Esophagus muscularis mucosa (tissue), 4 donors: Measurements from ENCODE around the gene LRAT. TPM values are rescaled to one million over a fixed set of nuclear protein-coding genes. Genes with fewer than 3 reads are reported as not detected.
A peak's percentile ranks its signal among the peaks of the same experiment; 100 is the strongest.

Experiments used
- DNase-seq: peaks from one replicate; pipeline ENCODE4 v3.0.0-alpha.2; 2017; ENCODE audit errors: extremely low spot score
- H3K27ac ChIP-seq, 4 donors: fragments of 200-600 bp; sonication (generic); replicated peaks in 1 of 4; 1 replicate in 3 of 4; 2 replicates in 1 of 4; pipeline ENCODE4 v1.5.1; 2016 to 2019; ENCODE audit warnings: mild to moderate bottlenecking in 1 of 4
- H3K27me3 ChIP-seq, 4 donors: fragments of 200-600 bp; sonication (generic); one replicate each; pipeline versions ENCODE4 v1.5.1 to v1.6.0; 2016 to 2019
- H3K36me3 ChIP-seq, 4 donors: fragments of 200-600 bp; sonication (generic); one replicate each; pipeline ENCODE4 v1.5.1; 2016 to 2019
- H3K4me1 ChIP-seq, 4 donors: fragments of 200-600 bp; sonication (generic); one replicate each; pipeline ENCODE4 v1.5.1; 2016 to 2019
- H3K4me3 ChIP-seq, 4 donors: fragments of 200-600 bp; sonication (generic); 1 replicate in 2 of 4; 2 replicates in 2 of 4; pipeline ENCODE4 v1.5.1; 2016 to 2019; ENCODE audit warnings: mild to moderate bottlenecking in 4 of 4, moderate library complexity in 1 of 4
- H3K9me3 ChIP-seq, 4 donors: fragments of 200-600 bp; sonication (generic); 1 replicate in 3 of 4; 2 replicates in 1 of 4; pipeline ENCODE4 v1.5.1; 2016 to 2019
- EP300 ChIP-seq: sonication (generic); formaldehyde crosslinking; IDR thresholded peaks from one replicate; pipeline ENCODE4 v1.6.1; 2017; ENCODE audit warnings: antibody characterized with exemption
- POLR2A ChIP-seq: fragments of 450-650 bp; IDR thresholded peaks from one replicate; pipeline ENCODE4 v1.6.1; 2017; ENCODE audit warnings: antibody characterized with exemption, moderate library complexity, mild to moderate bottlenecking, low read depth
- POLR2AphosphoS5 ChIP-seq, 2 donors: sonication (generic); formaldehyde crosslinking; IDR thresholded peaks; one replicate each; pipeline ENCODE4 v1.6.1; 2017; ENCODE audit warnings: antibody characterized with exemption in 2 of 2
- WGBS: methylation state at CpG from one replicate; pipeline ENCODE4 v1.1.5; 2018; 5-methylcytosine and 5-hydroxymethylcytosine counted together
- intact Hi-C: fragments of 100-400 bp; cut with DNase I; formaldehyde crosslinking; loops from one replicate; pipeline ENCODE4 v1.15.1; 2023
- small RNA-seq, 3 donors: library from RNA; depleted of rRNA; stranded (forward); fragments of <200 nt; gene quantifications; one replicate each; pipeline ENCODE3, GENCODE V24; 2016
- total RNA-seq, 4 donors: library from RNA; depleted of rRNA; stranded (reverse); fragments of >200 nt; gene quantifications; one replicate each; pipeline versions ENCODE4 v1.1.0 to v1.2.1, GENCODE V29; 2016
- TF ChIP-seq, protein P1 (sequence below), 3 experiments: fragments of 200-600 bp in 2 of 3; fragments of 450-650 bp in 1 of 3; sonication (generic) in 2 of 3; IDR thresholded peaks; one replicate each; pipeline ENCODE4 v1.5.1; 2017 to 2019; ENCODE audit warnings: antibody characterized with exemption in 3 of 3, mild to moderate bottlenecking in 2 of 3, moderate library complexity in 1 of 3

Gene LRAT
- total RNA-seq, 4 donors from 2014 or later, result 0.19 to 0.83 (median 0.39) TPM

GRCh38 chr4:154779362-154779947 is 35.7 kb downstream of the LRAT start:
- Histone ChIP-seq H3K4me1 (no peaks in the 10 kb centered on the region), H3K4me3 (no peak overlapping the region), H3K27me3 (peaks cover 0 to 14% (median 3%) of the 10 kb centered on the region in 4 donors), H3K27ac (no peak overlapping the region), H3K9me3 (no peaks in the 10 kb centered on the region), H3K36me3 (no peaks in the 10 kb centered on the region)
- DNase-seq, result no peak
- intact Hi-C loops, result loop anchor here (5.0 kb wide), 1 partner anchor 227 kb away; the partner anchor contains the start of gene PLRG1
- TF ChIP-seq, protein P1, sequence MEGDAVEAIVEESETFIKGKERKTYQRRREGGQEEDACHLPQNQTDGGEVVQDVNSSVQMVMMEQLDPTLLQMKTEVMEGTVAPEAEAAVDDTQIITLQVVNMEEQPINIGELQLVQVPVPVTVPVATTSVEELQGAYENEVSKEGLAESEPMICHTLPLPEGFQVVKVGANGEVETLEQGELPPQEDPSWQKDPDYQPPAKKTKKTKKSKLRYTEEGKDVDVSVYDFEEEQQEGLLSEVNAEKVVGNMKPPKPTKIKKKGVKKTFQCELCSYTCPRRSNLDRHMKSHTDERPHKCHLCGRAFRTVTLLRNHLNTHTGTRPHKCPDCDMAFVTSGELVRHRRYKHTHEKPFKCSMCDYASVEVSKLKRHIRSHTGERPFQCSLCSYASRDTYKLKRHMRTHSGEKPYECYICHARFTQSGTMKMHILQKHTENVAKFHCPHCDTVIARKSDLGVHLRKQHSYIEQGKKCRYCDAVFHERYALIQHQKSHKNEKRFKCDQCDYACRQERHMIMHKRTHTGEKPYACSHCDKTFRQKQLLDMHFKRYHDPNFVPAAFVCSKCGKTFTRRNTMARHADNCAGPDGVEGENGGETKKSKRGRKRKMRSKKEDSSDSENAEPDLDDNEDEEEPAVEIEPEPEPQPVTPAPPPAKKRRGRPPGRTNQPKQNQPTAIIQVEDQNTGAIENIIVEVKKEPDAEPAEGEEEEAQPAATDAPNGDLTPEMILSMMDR (IDR thresholded peaks at IDR 0.05), result peak; percentile 33 to 61 (median 46)
- TF ChIP-seq POLR2AphosphoS5 (IDR thresholded peaks at IDR 0.05) (no peak), POLR2A (no peak)
- WGBS, result 46% methylated on average over 3 of the region's 3 CpGs

DNA sequence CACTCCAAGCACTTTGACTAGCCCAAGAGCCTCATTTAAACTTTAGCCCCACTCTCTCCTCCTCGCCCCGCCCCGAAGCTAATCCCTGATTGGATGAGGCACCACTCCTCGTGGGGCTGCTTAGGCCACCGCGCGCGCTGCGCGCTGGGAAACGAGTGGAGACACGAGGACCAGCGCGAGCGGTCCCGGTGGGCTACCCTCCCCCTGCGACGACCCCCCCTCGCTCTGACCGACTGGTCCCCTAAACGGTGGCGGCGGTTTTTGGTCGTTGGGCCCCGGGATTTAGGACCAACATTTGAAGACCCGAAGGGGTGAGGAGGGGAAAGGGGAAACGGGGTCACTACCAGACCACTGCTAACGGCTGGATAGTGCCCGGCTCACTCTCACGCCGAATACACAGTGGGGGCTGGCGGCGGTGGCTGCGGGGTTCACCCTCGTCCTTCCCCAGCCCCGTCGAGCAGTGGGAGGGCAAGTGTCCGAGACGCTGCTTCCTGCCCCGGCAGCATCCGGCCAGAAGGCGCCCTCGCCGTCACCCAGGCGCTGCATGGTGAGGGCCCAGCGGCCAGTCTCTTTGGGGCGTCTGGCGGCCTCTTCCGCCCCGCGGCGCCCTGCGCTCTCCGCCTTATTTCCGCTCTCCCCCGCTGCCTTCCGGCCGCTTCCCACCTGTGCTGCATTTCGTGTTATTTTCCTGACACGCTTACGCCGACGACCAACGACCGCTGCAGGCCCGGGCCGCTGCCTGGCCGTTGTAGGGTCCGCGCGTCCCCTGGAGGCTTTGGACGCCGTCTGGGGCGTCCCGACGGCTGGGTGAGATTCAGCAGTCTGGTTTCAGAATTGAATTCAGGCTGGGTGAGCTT is 37.6 kb downstream of the LRAT start, which contains the start of gene RBM46:
Gene RBM46 (plus strand): TSS at position 147 of the 857 bp plus-strand sequence. CDS start 15,481 bp downstream, outside the sequence.
- Histone ChIP-seq H3K4me3 (no peak within 1 kb of the TSS), H3K9me3 (no peaks in the 10 kb centered on the region), H3K36me3 (no peaks in the 10 kb centered on the region), H3K27me3 (peaks cover 0 to 14% (median 3%) of the 10 kb centered on the region in 4 donors), H3K27ac (no peak within 1 kb of the TSS), H3K4me1 (no peaks in the 10 kb centered on the region)
- WGBS, result 86% methylated on average over 63 of the region's 76 CpGs
- intact Hi-C loops, result no loop called here
- TF ChIP-seq EP300, result no peak
- DNase-seq, result no peak

DNA sequence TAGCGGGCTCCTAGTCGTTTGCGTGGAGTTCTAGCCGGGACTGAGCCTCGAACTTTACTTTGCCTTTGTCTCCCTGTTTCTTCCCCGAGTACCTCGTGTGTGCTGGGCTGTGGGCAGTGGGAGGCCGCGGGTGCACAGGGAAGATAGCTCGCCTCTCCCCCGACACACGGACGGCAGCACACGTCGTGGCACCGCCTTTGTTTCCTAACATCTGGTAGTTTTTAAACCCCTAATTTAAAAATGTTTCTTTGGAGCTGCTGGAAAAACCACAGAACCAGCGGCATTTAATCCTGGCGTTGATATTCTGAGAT is 38.1 kb downstream of the LRAT start:
- Histone ChIP-seq H3K27ac (no peak overlapping the region), H3K4me1 (no peaks in the 10 kb centered on the region), H3K36me3 (no peaks in the 10 kb centered on the region), H3K9me3 (no peaks in the 10 kb centered on the region), H3K27me3 (peaks cover 0 to 14% (median 3%) of the 10 kb centered on the region in 4 donors), H3K4me3 (no peak overlapping the region)
- intact Hi-C loops, result no loop called here
- 83% methylated on average over 12 of the region's 18 CpGs for WGBS
- TF ChIP-seq POLR2A (no peak), EP300 (no peak), POLR2AphosphoS5 (IDR thresholded peaks at IDR 0.05) (no peak)
- TF ChIP-seq, protein P1 (IDR thresholded peaks at IDR 0.05), result no peak
- no peak for DNase-seq

Small RNA genes lying within 50 kb of the gene (small RNA-seq; reads per million reads assigned to genes)
- gene NDUFB2P1, result 0 reads per million in 3 donors
- 0 to 0.17 (median 0) reads per million in 3 donors for gene RNU2-44P
- 0 reads per million in 3 donors for gene RNU2-66P

Other genes starting within 250 kb of the LRAT start
- 10 to 100 TPM; 35.6 to 45.7 (median 40.2) TPM for gene PLRG1, start 193.6 kb upstream of the LRAT start, total RNA-seq
- gene FGB, start 181.0 kb upstream of the LRAT start, total RNA-seq, result not detected
- gene FGA, start 153.3 kb upstream of the LRAT start, total RNA-seq, result not detected
- not detected for gene FGG, start 131.3 kb upstream of the LRAT start, total RNA-seq
- gene RBM46, start 37.3 kb downstream of the LRAT start, total RNA-seq, result under 1 TPM in 1 of 4 donors, not detected in 3; 0.13 TPM